CD4-positive, alpha-beta T cell treated with Interleukin-4 for 4 hours (primary cell): Measurements from ENCODE around the gene GPC5.
"Not testable (repeated sequence)": the region's sequence is repeated elsewhere in the genome, so short reads cannot be mapped to it uniquely, and the experiment has no call there.

Experiments used
- DNase-seq: peaks from one replicate; pipeline ENCODE4 v3.0.0-alpha.2; 2020

Gene GPC5

GRCh38 chr13:92716749-92717148, 1318.3 kb downstream of the GPC5 start:
- no peak for DNase-seq

GRCh38 chr13:92717857-92718256, 1319.4 kb downstream of the GPC5 start:
- DNase-seq: no peak

GRCh38 chr13:92719868-92720267, 1321.4 kb downstream of the GPC5 start:
- DNase-seq: no peak

DNA sequence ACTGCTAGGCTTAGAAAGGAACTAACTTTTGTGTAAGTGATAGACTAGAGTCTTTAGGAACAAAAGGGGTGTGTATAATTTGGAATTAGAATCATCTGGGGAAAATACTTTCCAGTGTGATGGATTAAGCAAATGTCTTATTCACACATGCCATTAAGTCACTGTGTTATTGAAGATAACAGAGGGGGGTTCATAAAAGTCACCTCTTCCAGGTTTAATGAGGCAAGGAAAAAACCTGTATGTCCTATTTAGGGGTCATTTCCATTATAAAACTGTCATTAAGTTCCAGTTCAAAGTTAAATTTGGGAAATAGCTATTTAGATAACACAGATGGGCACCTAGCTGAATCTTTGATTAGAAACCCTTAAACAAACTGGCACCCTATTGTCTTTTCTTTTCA, 1323.2 kb downstream of the GPC5 start:
- DNase-seq: no peak

GRCh38 chr13:92727118-92727517, 1328.7 kb downstream of the GPC5 start:
- DNase-seq: no peak

DNA sequence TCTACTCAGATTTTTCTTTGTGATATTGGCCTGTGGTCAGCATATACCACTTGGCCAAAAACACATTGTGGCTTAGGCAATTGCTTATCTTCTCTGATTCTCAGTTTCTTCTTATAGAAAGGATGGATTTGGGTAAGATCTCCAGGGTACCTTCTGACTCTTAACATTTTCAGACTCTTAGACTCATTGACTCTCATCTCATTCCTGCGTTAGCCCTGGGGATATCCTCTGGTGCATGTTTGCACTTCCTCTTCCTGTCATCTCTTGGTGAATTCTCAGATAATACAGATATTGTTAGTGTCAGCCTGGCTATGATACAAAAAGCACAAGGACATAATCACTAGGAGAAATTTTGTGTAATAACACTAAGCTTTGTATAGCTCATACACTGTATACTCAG, 1335.6 kb downstream of the GPC5 start:
- DNase-seq: no peak

- no peak for DNase-seq
Measured at GRCh38 chr13:92734545-92734944, 1336.1 kb downstream of the GPC5 start.

DNA sequence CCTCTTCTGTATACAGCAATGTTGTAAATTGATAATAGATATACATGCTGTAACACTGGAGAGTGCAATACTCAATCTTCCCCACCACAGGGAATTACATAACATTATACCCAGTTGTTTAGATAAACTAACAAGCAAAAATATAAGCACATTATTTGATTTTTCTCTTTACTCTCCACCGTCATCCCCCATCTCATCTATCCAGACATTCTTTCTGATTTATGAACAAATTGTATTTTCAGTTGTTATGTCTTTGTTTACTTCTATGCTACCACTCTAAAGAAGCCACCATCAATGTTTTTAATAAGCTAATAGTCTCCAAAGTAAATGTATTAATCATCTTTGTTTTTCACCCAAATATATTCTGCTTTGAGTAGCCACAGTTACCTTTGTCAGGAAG, 1337.5 kb downstream of the GPC5 start:
- no peak for DNase-seq

GRCh38 chr13:92739306-92739818, 1340.9 kb downstream of the GPC5 start:
- DNase-seq: no peak

- no peak for DNase-seq
Measured at GRCh38 chr13:92743992-92744391, 1345.6 kb downstream of the GPC5 start.

DNA sequence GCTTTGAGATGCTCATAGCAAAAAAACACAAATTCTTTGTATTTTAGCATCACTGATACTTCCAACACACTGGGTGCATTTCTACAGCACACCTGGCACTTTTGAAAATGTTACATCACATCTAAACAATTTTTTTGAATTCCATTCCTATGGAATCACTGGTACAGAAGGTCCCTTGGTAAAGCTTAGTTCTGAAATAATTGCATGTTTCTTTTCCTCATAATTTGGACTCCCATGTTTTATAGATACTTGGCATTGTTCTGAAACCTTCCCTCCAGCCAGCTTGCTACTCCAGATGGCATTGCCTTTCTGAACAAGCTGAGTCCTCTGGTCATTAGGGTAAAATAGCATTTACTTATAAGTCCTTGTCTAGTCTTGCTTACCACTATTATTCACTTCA, 1346.8 kb downstream of the GPC5 start:
- no peak for DNase-seq

DNA sequence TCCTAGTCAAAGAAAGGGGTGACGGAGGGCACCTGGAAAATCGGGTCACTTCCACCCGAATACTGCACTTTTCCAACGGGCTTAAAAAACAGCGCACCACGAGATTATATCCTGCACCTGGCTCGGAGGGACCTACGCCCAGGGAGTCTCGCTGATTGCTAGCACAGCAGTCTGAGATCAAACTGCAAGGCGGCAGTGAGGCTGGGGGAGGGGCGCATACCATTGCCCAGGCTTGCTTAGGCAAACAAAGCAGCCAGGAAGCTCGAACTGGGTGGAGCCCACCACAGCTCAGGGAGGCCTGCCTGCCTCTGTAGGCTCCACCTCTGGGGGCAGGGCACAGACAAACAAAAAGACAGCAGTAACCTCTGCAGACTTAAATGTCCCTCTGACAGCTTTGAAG, 1354.3 kb downstream of the GPC5 start:
- not testable (repeated sequence) for DNase-seq

GRCh38 chr13:92761710-92762109, 1363.3 kb downstream of the GPC5 start:
- no peak for DNase-seq

DNA sequence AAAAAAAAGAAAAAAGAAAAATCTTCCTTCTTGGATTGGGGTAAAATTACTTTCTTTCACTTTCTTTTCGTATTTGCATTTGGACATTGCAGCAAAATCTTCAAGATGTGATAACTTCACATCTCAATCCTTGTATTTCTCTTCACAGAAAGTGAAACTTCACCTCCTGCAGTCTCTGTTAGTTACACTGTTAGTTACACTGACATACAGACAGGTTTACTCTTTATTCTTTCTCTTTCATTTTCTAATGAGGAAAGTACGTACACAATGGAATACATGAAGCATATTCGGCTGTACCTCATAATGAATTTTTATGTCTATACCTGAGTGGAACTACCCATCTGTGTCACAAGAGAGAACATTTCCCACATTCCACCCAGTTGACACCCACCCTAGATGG, 1369.0 kb downstream of the GPC5 start:
- no peak for DNase-seq

- DNase-seq: no peak
Measured at GRCh38 chr13:92768602-92769001, 1370.2 kb downstream of the GPC5 start.

DNA sequence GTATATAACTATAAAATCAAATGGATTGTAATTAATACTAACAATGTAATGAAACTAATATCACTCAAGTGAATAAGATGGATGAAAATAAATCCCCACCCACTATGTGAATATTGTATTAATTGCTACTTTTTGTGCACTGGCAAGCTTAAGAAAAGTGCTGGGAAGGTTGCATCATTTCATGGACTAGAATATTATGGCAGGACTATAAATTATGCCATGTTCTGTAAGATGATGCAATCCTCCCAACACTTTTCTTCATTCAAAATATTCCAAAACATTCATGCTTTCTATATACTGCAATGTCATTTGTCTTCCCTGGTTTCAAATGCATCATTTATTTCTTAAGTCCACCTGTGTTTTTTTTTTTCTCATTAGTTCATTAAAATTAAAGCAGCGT, 1370.6 kb downstream of the GPC5 start:
- no peak for DNase-seq

DNA sequence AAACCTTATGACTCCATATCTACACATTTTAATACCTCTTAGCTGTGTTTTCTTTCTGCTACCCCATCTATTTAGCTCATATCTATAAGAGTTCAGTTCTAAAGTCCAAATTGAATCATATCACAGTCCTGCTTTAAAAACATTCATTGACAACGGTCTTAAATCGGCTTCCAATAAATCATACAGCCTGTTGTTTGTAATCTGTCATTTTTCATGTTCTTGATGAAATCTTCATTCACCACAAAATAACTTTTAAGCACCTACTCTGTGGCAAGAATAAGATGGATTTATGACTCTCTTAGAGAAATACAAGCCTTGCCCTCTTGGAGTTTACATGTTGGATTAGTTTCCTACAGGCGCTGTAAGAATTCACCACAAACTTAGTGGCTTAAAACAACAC, 1377.2 kb downstream of the GPC5 start:
- no peak for DNase-seq

DNA sequence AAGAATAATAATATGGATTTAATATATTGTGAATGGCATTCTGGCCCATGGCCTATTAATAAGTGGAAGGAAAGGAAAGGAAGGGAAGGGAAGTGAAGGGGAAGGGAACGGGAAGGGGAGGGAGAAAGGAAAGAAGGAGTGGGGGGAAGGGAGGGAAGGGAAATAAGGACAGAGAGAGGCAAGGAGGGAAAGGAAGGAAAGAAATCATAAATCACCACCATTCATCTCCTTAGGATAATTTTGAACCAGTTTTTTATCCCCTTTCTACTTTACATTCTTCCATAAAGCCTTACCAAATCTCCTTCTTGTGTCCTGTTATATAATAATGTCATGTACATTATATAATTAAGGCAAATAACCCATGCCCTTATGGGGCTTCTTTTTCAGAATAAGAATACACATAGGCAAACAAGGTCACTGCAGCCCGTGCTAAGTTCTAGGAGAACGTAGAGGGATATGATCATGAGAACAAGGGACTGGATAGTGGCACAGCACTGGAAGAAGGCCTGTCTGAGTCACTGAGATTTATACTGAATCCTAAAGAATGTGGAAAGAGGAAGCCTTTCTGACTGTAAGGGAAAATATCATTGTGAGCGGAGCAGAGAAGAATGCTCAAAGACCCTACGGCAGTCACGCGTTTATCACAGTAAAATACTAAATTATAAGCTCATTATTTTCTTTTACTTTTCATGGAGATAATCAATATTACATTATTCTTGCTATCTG, 1383.7 kb downstream of the GPC5 start:
- no peak for DNase-seq

- DNase-seq: no peak
Measured at GRCh38 chr13:92802776-92803175, 1404.4 kb downstream of the GPC5 start.

- no peak for DNase-seq
Measured at GRCh38 chr13:92804346-92804745, 1405.9 kb downstream of the GPC5 start.

DNA sequence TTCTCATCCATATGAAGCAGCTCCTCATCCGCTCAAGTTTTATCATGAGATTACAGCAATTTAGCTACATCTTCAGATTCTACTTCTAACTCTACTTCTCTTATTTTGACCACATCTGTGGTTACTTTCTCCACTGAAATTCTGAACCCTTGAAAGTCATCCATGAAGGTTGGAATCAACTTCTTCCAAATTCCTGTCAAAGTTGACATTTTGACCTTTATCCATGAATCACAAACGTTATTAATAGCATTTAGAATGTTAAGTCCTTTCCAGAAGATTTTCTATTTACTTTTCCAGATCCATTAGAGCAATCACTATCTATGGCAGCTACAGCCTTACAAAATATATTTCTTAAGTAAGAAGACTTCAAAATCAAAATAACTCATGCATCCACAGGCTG, 1406.5 kb downstream of the GPC5 start:
- no peak for DNase-seq

DNA sequence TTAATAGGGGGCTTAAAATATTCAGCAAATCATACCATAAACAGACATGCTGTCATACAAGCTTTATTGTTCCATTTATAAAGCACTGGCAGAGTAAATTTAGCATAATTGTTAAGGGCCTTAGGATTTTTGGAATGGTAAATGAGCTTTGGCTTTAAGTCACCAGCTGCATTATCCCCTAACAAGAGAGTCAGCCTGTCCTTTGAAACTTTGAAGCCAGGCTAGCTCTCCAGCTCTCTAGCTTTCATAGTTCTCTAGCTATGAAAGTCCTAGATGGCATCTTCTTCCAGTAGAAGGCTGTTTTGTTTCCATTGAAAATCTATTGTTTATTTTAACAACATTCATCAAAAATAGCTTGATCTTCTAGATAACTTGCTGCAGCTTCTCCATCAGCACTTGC, 1407.3 kb downstream of the GPC5 start:
- DNase-seq: no peak

GRCh38 chr13:92806215-92806614, 1407.8 kb downstream of the GPC5 start:
- DNase-seq: peak; percentile 10

- DNase-seq: no peak
Measured at GRCh38 chr13:92807353-92807752, 1408.9 kb downstream of the GPC5 start.

- DNase-seq: no peak
Measured at GRCh38 chr13:92807966-92808365, 1409.5 kb downstream of the GPC5 start.
